C4-2B (cell line): ENCODE data around the gene PAH.

Experiments used
- H3K27ac ChIP-seq: fragments of 450-650 bp; 2 replicates; pipeline ENCODE4 v1.5.1; 2017
- ZFX ChIP-seq: fragments of 450-650 bp; IDR thresholded peaks from 2 replicates; pipeline ENCODE4 v1.6.1; 2017
- TF ChIP-seq, protein P1 (sequence below): fragments of 450-650 bp; conservative IDR thresholded peaks from 2 replicates; pipeline ENCODE4 v1.5.1; 2017; ENCODE audit warnings: mild to moderate bottlenecking

The PAH gene

DNA sequence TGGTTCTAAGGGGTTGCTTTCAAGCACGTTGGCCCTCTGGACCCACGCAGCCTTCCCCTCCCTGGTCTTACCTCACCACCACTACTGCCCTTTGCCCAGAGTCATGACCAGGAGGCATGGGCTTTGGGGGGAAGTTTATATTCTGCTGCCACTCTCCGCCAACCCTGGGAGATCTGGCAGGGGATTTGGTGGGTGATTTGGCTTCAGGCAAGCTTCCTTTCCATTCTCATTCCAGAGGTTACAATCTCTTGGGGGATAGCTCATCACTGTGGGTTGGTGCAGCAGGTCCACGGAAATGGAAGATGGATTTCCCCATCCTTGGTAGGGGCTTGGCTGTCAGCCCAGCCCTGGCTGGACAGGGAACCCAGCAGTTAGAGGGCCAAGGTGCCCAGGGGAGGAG lies 6.3 kb downstream of the PAH start:
- no peak overlapping the region for H3K27ac ChIP-seq
- TF ChIP-seq, protein P1, sequence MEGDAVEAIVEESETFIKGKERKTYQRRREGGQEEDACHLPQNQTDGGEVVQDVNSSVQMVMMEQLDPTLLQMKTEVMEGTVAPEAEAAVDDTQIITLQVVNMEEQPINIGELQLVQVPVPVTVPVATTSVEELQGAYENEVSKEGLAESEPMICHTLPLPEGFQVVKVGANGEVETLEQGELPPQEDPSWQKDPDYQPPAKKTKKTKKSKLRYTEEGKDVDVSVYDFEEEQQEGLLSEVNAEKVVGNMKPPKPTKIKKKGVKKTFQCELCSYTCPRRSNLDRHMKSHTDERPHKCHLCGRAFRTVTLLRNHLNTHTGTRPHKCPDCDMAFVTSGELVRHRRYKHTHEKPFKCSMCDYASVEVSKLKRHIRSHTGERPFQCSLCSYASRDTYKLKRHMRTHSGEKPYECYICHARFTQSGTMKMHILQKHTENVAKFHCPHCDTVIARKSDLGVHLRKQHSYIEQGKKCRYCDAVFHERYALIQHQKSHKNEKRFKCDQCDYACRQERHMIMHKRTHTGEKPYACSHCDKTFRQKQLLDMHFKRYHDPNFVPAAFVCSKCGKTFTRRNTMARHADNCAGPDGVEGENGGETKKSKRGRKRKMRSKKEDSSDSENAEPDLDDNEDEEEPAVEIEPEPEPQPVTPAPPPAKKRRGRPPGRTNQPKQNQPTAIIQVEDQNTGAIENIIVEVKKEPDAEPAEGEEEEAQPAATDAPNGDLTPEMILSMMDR: no peak
- no peak for TF ChIP-seq ZFX

DNA sequence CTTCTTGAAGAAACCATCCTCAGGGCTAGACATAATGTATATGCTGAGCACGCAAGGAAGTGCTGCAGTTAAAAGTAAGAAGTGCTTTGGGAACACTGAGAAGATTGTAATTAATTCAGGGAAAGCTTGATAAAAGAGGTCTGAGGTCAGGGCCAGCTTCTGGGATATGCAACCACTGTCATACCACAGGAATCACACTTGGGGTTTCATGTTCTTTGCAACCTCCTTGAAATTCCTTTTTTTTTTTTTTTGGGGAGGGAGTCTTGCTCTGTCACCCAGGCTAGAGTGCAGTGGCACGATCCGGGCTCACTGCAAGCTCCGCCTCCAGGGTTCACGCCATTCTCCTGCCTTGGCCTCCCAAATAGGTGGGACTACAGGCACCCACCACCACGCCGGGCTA lies 6.9 kb downstream of the PAH start:
- TF ChIP-seq, protein P1: no peak
- TF ChIP-seq ZFX: no peak
- no peak overlapping the region for H3K27ac ChIP-seq

DNA sequence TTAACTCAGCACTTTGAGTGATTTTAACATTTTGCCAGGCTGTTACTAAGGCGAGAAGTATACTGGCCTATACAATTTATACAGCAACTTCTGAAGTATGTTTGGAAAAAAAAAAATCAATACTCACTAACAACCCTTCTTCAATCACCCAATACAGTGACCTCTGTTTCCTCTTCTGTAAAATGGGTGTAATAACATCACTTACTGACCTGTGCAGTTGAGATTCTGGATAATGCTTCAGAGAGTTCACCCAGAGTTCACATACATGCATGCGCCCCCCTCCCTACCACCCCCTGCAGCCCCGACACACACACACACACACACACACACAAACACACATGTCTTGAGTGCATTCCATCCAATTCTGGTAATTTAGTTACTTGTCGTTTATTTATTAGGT lies 9.1 kb downstream of the PAH start:
- no peak overlapping the region for H3K27ac ChIP-seq
- TF ChIP-seq ZFX: no peak
- TF ChIP-seq, protein P1: no peak

DNA sequence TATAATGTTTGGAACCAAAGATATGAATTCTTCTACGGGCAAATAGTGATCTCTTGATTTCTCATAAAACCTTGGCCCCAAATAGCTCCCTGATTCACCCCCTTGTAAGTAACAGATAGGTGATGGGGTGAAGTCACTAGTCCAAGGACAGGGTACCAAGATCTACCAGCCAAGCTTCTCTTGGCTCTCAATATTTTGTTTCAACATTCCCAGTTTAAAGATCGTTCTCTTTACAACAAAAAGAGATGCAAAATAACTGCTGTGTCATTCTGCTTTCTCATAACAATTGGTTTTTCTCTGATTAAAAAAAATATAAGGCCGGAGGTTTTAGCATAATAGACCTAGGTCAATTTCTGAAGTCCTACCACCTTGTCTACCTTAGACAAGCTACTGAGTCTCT lies 11.8 kb downstream of the PAH start:
- no peak for TF ChIP-seq ZFX
- TF ChIP-seq, protein P1: no peak
- no peak overlapping the region for H3K27ac ChIP-seq

DNA sequence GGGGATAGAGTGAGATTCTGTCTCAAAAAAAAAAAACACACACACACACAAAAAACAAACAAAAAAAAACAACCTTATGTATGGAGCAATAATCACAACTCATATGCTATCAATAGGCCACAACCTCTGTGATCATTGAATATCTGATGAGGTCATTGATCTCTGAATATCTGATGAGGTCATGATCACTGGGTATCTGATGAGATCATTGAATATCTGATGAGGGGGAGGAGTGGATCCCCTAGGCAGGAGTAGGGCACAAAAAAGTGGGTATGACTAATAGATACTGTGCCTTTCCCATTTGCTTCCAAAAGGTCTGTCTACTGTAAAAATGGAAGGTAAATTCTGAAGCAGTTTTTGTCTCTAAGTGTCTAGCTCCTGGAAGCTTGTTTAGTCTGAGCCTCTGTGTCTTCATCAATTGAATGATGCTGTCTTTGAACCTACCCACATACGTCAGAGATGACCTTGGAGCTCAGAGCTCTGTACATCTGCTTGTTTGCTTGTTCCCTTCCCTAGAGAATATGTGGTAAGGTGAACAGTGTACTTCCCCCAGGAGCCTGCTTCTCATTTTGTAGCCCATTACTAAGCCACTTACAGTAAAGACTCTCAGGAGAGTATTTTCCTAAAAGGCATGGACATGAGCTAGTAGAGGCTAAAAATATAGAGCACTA lies 13.6 kb downstream of the PAH start:
- TF ChIP-seq, protein P1: no peak
- no peak for TF ChIP-seq ZFX

DNA sequence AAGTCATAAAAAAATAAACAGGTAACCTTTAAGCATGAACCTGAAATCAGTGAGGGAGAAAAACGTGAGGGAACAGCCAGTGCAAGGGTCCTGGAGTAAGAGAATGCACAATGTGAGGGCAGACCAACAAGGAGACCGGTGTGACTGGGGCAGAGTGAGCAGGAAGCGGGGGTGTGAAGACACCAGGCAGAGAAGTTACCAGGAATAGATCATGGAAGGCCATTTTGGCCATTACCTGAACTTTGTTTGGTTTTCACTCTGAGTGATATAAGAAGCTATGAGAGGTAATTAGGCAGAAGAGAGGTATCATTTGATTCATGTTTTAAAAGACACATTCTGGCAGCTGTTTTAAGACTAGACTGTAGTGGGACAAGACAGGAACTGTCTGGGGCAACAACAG lies 15.0 kb downstream of the PAH start:
- TF ChIP-seq, protein P1: no peak
- no peak for TF ChIP-seq ZFX
- H3K27ac ChIP-seq: no peak overlapping the region

More for the DNA sequence above, 13.6 kb downstream of the PAH start:
- H3K27ac ChIP-seq: no peak overlapping the region

DNA sequence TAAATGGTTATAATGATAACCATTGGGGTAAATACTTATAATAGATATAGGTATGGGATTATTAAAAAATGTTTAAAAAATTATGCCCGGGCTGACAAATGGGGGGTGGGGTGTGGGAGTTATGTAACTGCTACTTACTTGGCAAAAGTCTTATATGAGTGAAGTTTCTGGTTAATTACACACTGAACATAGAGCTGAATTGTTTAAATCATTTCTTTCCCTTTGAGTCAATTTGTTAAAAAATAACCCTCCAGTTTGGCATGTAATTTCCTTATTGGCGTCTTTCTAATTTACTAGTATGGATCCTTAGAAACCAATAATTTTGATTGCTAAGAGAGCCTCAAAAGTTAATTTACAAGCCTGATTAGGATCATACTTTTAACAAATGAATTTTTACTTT lies 16.7 kb downstream of the PAH start:
- H3K27ac ChIP-seq: no peak overlapping the region
- TF ChIP-seq ZFX: no peak
- TF ChIP-seq, protein P1: no peak
